BJ (cell line): ENCODE measurements around the gene KRTAP10-2. TPM values are rescaled to one million over a fixed set of nuclear protein-coding genes. Genes with fewer than 3 reads are reported as not detected.
A peak's percentile ranks its signal among the peaks of the same experiment; 100 is the strongest.

Experiments
- CTCF ChIA-PET: fragments of 350-600 bp; formaldehyde crosslinking; extraction: SDS; loops from one replicate; lab custom pipeline; 2021; ENCODE audit warnings: antibody characterized with exemption, inconsistent platforms; lab: Yijun Ruan, JAX
- POLR2A ChIA-PET: fragments of 300-600 bp; sonication (Branson Sonifier 250); formaldehyde crosslinking; extraction: SDS; loops from one replicate; lab custom pipeline; 2021; ENCODE audit warnings: antibody characterized with exemption; lab: Charles Lee
- DNase-seq: peaks from one replicate; pipeline ENCODE4 v3.0.0-alpha.2; 2011; ENCODE audit warnings: low read depth
- H3K27me3 ChIP-seq: 2 replicates; pipeline ENCODE4 v1.6.0; 2011; ENCODE audit warnings: low read length; ENCODE audit not compliant: control insufficient read depth, insufficient read depth
- H3K36me3 ChIP-seq: 2 replicates; pipeline ENCODE4 v1.5.1; 2011; ENCODE audit warnings: low read length; ENCODE audit not compliant: control insufficient read depth, insufficient read depth
- H3K4me3 ChIP-seq: 2 replicates; pipeline ENCODE4 v1.5.1; 2011; ENCODE audit warnings: low read depth, mild to moderate bottlenecking, control low read depth, low read length
- CTCF ChIP-seq: IDR thresholded peaks from 2 replicates; pipeline ENCODE4 v1.5.1; 2011; ENCODE audit warnings: low read depth, mild to moderate bottlenecking, control low read depth, inconsistent platforms, low read length, moderate library complexity; ENCODE audit not compliant: insufficient read depth
- polyA plus RNA-seq: library from polyadenylated mRNA; depleted of rRNA; stranded (reverse); fragments of >200 nt; gene quantifications from 2 replicates; pipeline ENCODE4 v1.2.3, GENCODE V29; 2011

Gene KRTAP10-2
- polyA plus RNA-seq, 1 experiment = not detected

GRCh38 chr21:44511938-44512275, 39.4 kb downstream of the KRTAP10-2 start:
- no peak overlapping the region for H3K4me3 ChIP-seq
- POLR2A ChIA-PET = no interaction called here
- CTCF ChIA-PET = interaction anchor here (1.6 to 2.3 kb wide), 2 partner anchors 242 to 282 kb away, joined by 4 to 18 read pairs; no protein-coding TSS in a partner anchor
- no peaks in the 10 kb centered on the region; the same call in 1 of the 2 replicates for H3K27me3 ChIP-seq
- no peak for DNase-seq
- TF ChIP-seq CTCF = no peak
- H3K36me3 ChIP-seq = no peaks in the 10 kb centered on the region

GRCh38 chr21:44511219-44511937, 39.9 kb downstream of the KRTAP10-2 start:
- POLR2A ChIA-PET = no interaction called here
- Histone ChIP-seq H3K27me3 (no peaks in the 10 kb centered on the region; the same call in 1 of the 2 replicates), H3K4me3 (no peak overlapping the region), H3K36me3 (no peaks in the 10 kb centered on the region)
- DNase-seq = no peak
- TF ChIP-seq CTCF = no peak
- CTCF ChIA-PET = interaction anchor here (1.0 to 2.3 kb wide), 3 partner anchors 15 to 282 kb away, joined by 3 to 18 read pairs (median 4); no protein-coding TSS in a partner anchor

- peaks cover 1% of the 10 kb centered on the region for H3K27me3 ChIP-seq
- H3K36me3 ChIP-seq = no peaks in the 10 kb centered on the region
- no peak overlapping the region for H3K4me3 ChIP-seq
- CTCF ChIA-PET = interaction anchor here (0.8 to 2.3 kb wide), 7 partner anchors 9 to 283 kb away, joined by 3 to 18 read pairs (median 4); no protein-coding TSS in a partner anchor
- TF ChIP-seq CTCF = peak; percentile 76
- POLR2A ChIA-PET = no interaction called here
- no peak for DNase-seq
These were observed 40.6 kb downstream of the KRTAP10-2 start for GRCh38 chr21:44510508-44511218.

GRCh38 chr21:44510109-44510507, 41.2 kb downstream of the KRTAP10-2 start:
- POLR2A ChIA-PET = no interaction called here
- Histone ChIP-seq H3K4me3 (no peak overlapping the region), H3K36me3 (no peaks in the 10 kb centered on the region), H3K27me3 (peaks cover 1% of the 10 kb centered on the region)
- DNase-seq = no peak
- CTCF ChIA-PET = interaction anchor here (0.6 to 2.3 kb wide), 8 partner anchors 8 to 289 kb away, joined by 3 to 18 read pairs (median 4); no protein-coding TSS in a partner anchor
- no peak for TF ChIP-seq CTCF

- no peak overlapping the region for H3K4me3 ChIP-seq
- H3K27me3 ChIP-seq = peaks cover 1% of the 10 kb centered on the region
- ChIA-PET POLR2A (no interaction called here), CTCF (interaction anchor here (0.6 to 2.3 kb wide), 6 partner anchors 8 to 289 kb away, joined by 3 to 18 read pairs (median 5); no protein-coding TSS in a partner anchor)
- TF ChIP-seq CTCF = no peak
- H3K36me3 ChIP-seq = no peaks in the 10 kb centered on the region
- no peak for DNase-seq
These were observed 41.8 kb downstream of the KRTAP10-2 start for GRCh38 chr21:44509539-44509938.
